Measurements from ENCODE around the gene ADCY5.

Gene ADCY5

DNA sequence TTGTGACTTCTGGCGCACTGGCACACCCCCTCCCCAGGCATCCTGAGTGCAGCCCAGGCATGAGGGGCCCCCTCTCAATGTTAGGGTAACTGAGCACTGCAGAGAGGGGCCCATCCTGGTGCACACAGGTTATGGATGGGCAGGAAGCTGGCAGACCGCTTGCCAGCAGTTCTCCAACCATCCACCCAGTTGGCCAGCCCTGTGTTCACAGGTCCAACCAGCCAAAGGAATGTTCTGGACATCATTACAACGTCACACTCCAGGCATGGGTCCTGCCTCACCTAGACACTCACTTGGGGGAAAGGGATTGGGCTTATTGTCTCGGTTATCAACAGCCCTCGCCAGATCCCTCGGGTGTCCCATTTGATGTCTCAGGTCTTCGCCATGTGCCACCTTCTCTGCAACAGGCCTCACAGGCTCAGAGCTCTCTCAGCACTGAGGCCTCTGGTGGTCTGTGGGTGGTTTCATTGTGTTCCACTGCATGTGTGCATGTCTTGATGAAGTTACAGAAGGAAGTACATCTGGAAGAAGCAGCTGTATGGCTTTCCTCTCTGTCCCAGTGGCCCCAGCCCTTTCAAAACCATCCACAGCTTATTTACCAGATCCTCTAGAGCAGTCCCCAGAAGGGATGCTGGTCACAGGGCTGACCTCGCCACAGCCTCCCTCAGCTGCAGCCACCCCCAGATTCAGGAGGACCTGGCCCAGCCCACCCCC lies 23.7 kb downstream of the ADCY5 start:
- no peak for DNase-seq

DNA sequence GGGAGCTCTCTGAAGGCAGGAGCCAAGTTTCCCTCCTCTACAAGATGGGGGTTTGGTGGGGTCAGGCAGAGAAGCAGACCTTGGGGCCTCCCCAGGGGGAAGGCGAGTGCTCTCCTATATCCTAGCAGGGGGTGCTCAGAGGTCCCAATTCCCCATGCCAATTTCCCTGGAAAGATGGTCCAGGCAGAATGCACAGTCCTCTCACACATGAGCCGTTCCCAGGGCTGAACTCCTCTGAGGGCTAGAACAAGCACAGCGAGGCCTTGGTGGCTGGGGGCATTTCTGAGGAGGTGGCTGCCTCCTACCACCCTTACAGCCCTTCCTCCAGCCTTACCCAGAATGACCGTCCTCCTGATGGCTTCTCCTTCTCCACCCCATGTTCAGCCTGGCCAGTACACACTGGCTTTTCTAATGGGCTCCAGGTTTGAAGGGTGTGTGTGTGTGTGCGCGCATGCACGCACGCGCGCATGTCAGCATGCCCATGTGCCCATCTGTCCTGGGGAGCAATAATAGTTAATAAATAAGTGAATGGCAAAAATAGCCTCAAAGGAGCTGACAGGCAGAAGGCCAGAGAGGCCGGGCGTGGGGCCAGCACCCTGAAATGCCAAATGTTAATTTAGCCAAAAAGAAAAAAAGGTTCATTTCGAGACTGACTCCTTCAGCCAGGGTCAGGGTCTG lies 24.4 kb downstream of the ADCY5 start:
- DNase-seq: no peak

DNA sequence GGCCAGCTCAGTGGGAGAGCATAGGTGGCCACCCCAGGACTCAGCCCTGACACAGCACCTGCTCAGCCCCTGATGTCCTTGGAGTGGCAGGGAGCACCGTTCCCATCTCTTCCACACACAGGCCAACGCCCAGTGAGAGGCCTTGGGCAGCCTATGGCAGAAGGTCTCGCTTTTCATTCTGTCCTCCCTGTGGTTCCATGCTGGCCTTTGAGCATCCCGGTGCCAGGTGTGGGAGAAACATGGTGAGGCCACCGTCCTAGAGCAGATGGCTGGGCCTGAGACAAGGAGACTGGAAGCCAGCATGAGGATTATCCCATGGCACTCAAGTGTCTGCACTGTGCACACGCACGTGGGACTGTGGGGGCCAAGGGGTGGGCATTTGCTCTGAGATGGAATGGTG lies 25.1 kb downstream of the ADCY5 start:
- no peak for DNase-seq

DNA sequence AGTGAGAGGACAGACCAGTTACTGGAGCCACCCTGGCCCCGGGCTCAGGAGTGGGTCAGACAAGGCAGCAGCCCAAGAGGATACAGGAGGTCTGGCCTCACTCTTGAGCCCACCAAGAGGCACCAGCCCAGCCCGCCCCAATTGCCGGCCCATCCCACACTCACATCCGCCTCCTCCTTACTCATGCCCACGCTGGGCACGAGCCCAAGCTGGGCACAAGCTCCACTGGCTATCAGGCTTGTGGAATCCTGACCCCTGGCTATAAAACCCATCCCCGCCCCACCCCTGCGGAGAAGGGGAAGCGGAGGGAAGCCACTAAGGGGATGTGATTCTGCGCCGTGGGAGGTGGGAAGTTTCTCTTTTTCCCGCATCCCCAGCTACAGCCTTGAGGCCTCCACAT lies 25.9 kb downstream of the ADCY5 start:
- no peak for DNase-seq

DNA sequence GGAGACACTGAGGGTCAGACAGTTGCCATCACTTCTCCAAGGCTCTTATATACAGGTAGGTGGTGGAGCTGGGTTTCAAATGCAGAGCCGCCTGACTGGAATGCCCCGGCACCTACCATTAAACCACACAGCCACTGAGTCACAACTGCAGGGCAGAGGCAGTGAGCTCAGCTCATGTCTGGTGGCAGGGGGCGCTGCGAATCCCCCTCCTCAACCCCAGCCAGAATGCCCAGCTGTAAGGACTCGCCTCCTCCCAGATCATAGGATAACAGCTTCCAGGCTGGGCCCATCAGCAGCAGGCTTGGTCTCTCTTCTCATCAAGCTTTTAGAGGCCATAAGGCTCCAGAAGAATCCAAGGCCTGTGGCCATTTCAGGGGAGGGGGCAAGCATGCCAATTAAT lies 26.4 kb downstream of the ADCY5 start:
- no peak for DNase-seq

DNA sequence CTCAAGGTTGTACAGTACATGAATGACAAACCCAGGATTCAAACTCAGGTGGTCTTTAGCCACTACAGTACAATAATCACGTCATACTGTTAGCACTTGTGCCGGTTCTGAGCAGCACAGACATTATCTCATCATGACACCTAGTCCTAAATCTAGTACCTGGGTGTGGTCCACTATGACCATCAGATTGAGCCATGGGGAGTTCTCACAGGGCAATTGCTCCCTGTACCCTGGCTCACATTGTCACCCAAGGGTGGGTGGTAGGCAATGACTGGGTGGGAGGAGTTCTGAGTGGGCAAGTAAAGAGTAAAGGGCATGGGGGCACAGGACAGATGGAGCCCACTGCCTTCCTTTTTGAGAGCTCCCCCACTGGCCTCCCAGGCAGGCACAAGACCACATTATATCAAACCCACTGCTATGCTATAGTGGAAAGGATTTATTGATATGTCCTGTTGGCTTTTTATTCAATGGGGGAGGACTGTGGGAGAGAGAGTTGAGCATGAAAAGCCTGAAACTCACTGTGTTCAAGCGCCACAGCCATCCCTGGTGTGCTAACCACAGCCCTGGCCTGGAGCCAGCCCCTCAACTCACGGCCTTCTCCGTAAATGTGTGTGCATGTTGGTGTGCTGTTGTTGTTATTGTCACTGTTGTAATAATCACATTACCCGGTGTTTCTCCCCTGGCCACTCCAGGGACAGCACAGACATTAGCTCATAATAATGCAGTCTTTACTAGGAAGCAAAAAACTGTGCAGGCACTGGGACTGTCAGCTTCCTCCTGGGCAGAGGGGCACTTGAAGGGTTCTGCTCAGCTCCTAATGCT lies 27.3 kb downstream of the ADCY5 start:
- no peak for DNase-seq

DNA sequence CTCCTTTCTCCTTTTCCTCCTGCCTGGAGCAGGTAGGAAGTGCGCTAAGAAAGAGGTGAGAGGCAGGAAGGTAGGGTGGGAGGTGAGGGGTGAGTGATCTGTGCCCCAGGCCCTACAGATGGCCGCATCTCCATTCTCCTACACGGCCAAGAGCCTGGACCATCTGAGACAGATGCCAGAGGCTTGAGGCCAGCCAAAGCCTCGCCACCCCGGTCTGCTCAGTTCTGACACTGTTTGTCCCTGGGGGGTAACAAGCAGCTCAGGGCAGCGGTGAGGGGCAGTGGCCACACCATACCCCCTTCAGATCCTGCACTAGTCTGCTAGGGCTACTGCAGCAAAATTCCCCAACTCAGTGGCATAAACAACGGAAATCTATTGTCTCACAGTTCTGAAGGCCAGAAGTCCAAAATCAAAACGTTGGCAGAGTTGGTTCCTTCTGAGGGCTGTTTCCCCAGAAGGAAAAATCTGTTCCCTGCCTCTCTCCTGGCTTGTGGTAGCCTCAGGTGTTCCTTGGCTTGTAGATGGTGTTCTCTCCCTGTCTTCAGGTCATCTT lies 28.4 kb downstream of the ADCY5 start:
- DNase-seq: no peak

DNA sequence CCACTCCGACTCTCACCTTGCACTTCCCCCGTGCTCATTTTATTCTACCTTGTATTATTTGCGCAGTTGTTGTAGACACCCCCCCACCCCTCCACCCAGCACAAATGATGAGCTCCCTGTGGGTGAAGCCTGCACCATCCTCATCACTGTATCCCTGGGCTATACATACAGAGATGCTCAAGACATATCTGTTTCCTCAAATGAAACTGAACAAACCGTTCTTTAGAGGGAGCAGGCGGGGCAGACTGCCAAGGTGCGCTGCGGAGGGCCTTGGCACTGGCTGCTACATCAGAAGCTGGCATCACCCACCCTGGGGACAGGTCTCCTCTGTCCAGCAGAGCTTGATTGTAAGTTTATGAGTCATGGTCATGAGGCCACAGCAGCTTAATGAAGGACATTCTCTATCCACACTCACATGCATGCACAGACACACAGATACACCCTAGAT lies 29.0 kb downstream of the ADCY5 start:
- no peak for DNase-seq

DNA sequence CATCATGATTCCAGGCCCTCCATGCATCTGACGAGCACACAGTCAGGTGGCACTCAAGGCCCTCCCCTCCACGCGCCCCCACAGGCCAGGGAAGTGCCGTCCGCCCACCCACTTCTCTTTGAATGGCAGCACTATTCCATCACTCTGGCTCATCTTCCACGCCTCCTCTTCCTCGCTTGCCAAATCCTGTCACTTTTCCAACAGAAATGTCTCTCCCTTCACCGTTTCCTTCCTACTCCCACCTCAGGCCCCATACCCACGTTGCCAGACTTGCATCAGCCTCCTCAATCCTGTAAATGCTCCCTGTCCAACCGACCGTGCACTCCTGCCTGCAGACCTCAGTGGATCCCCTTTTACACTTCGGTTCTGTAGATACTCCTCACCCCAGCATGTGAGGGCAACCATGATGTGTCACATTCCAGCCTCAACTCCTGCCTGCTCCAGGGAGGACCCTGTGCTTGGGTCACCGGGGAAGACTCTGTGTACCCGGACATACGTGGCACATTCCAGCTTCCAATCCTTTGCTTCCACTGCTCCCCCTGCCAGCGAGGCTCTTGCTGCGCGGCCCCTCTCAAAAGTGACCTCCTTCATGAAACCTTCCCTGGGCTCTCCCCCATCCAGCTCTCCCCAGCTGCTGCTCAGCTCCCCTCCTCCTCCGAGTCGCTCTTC lies 29.6 kb downstream of the ADCY5 start:
- DNase-seq: no peak

DNA sequence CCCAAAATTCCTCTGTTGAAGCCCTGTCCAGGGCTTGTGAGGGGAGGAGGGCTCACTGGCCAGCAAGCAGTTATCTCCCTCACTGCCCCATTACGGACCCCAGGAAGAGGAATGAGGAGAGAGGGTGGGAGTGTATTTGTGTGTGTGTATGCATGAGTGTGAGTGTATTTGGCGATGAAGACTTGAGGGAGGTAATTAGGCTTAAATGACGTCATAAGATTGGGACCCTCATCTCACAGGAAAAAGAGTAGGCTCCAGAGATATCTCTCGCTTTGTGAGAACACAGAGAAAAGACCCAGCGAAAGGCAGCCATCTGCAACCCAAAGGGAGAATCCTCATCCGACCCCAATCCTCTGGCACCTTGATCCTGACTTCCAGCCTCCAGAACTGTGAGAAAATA lies 32.2 kb downstream of the ADCY5 start:
- DNase-seq: no peak

DNA sequence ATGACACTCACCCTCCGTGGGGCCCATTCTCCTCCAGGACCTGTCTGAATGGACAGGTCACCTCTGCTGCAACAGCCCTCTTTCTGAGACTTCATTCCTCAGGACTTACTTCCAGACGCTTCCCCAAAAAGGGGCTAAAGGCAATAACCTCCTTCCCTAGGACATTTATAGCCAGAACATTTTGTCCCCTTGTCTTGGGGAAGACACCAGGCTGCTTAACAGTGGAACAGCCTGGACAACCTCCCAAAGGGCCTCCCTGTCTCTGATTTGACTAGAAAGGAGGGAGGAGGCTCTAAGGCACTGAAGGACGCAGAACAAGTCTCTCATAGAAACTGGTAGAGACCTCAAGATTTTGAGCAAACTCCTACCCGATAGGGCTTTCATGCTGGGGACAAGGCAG lies 32.7 kb downstream of the ADCY5 start:
- no peak for DNase-seq

DNA sequence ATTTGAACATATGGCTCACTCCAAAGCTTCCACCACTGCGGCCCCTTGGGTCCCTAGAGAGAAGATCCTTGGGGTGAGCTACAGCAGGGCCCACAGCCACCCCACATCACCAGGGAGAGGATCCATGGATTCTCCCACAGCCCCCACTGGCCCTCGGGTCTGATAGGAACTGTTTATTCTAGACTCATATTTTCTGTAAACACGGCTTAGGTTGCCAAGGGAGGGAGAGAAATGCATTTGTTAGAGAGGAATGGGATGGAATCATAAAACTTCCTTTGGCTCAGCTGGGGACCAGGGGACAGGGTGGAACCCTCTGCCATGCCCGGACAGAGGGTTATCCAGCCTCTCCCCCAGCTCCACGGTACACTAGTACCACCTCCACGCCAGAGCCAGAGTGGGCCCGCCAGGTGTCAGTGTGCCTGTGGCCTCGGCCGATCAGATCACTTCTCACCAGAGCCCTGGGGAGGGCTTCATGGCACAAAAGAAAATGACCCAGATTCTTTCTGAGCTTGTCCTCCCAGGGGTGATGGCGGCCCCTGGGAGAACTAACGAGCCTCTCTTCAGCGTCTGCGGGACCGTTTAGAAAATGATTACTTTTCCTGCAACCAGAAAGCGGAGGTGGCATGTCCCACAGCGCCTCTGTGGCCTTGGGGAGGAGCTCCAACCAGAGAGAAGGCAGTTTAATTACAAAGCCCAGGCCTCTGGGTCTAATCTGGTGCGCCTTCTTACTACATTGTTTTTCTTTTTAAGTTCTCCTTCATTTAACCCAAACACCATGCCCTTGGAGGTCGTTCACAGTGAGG lies 33.7 kb downstream of the ADCY5 start:
- no peak for DNase-seq

DNA sequence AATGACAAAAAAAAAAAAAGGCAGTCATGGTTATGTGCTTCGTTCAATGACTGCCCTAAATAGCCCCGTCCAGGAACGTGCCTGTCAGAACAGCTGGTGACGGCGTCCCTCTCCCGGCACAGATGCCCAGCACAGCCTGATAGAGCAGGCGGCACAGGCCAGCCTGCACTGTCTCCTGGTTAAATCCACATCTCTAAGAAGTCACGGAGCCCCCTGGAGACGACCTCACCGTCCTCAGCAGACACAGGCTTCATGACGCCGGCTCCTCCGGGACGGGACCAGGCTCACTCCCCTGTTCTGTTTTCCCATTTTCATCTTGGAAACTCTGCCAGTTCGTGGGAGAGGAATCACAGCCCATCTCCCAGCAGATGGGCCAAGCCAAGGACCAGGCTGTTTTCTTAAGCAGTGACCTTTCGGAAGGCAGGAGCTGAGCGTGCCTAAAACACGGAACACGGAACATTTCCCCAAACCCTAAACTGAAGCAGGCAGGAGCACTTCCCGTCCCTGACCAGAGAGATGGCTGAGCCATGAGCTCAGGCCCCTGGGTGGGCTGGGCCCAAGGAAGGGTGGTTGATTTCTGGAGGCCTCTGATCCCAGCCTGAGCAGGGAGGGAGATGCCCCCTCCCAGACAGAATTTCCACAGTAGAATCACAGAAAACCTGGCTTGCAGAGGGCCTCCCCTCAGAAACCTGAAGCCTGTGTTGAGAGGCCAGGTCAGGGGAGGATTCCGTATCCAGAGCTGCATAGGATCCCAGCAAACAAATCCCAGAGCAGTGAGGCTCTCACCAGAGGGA lies 35.9 kb downstream of the ADCY5 start:
- DNase-seq: no peak

DNA sequence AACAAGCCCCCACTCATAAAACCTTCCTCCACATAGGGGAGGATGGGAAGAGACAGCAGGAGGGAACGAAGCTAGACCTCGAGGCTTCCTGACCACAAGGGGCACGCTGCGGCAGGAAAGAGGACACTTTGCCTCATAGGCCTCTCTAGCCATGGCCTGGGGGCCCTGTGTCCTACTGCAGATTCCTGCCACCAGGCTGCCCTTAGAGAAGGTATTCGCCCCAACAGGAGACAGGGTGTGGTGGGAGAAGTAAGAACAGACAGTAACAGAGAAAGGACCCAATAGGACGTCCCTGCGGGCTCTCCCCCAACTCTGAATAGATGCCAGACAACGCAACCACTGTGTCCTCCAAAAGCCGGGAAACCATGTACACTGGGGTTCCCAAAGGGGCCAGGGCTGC lies 36.8 kb downstream of the ADCY5 start:
- DNase-seq: no peak

DNA sequence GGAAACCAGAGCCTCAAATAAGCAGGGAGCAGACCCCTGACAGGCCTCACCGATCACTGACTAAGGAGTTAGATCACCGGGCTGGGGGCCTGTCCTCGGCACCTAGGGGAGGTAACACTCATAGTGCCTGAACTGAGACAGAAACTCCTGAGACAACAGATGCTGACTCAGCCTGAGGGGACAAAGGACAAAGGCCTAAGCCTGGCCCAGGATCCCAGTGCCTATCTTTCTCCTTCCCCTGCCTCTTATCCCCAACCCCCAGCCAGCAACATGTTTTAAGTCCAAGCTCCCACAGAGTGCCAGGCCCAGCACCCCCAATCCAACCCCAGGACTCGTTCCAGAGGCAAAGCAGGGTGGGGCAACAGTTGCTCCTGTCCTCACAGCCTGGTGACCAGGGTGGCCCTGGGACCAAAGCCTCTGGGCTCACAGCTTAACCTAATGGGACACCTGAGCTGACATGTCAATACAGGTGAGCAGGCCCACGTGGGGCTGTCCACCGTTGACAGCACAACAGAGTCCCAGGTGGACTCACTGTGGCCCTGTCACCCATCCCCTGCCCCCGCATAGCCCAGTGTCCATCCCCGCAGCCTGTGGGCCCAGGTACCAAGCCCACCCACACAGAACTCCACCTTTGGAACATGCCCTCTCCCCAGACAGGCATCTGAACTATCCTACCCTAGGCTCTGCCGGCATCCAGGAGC lies 37.4 kb downstream of the ADCY5 start:
- no peak for DNase-seq

DNA sequence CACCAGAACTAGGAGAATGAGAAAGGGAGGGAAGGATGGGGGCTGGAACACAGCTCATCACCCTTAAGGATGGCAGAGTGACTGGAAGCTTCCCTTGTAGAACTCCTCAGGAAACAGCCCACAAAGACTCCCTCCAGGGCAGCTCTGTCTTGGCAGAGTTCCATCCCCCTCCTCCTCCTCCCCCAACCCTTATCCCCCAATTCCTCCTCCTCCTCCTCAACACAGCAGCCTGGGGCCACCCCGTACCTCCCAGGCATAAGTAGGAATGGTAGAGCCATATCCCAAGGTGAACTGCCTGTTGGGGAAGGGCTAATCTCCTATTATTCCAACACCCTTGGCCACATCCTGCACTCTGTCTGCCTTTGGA lies 38.8 kb downstream of the ADCY5 start:
- DNase-seq: no peak

DNA sequence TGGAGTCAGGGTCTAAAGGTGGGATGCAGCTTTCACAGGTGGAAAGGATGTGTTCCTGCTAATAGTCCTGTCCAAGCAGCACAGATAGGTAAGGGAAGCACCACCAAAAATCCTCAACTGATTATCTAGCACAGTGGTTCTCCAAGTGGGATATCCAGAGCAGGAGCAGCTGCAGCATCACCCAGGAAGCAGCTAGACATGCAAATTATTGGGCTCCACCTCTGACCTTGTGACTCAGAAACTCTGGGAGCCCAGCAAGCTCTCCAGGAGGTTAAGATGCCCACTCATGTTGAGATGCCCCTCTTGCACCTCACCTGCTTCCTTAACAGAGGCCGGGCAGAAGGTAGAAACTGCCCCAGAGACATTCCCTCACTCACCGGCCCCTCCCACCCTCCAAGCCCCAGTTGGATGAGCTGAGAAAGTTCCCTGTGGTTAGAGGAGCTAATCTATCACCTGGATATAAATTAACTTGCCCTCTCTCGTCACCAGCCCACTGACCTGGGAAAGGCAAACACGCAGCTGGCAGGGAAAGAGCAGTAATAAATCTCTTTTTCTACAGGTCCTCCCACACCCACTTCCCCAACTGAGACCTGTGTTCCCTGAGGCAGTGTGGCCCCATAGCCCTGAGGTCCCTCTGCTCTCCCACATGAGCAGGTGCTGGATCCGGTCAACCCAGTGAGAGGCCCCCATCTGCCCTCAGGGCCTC lies 39.3 kb downstream of the ADCY5 start:
- DNase-seq: no peak

DNA sequence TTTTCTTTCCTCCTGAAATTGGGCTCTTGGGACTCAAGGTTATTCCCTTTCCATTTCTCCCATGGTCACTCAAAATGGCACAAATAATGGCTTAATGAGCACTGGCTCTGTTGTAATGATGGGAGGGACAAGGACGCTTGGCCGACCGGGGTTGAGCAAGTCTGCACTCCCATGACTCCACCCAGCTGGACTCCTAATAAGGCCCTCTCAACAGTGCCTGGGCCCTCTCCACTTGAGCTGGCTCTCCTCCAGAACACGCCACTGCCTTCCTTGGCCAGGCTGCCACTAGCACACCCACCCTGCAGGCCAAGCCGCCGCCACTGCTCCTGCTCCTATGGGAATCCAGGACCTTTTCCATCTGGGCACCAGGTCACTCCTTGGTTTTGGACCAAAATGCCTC lies 42.3 kb downstream of the ADCY5 start:
- no peak for DNase-seq

DNA sequence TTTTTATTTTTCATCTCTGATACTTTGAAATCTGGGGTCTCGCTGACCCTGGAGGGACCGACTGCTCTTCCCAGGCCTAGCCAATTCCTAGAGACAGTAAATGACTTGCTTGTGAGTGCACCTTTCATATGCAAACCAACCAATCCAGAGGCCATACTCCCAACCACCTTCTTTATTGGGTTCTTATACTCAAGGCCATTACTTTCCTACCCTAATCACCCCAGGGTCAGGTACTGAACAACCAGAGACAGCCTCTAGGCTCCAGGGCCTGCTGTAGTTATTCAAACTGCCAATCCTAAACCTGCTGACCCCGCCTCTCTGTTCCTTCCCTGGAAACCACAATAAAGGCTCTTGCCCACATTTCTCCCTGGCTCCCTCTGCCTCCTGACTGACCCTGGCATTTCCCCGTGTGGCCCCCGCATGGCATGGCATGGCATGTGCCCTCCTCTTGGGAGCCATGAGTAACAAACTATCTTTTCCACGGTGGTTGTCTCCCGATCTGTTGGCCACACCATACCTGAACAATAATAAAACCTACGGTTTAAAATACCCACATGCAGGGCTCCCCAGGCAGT lies 42.9 kb downstream of the ADCY5 start:
- no peak for DNase-seq

DNA sequence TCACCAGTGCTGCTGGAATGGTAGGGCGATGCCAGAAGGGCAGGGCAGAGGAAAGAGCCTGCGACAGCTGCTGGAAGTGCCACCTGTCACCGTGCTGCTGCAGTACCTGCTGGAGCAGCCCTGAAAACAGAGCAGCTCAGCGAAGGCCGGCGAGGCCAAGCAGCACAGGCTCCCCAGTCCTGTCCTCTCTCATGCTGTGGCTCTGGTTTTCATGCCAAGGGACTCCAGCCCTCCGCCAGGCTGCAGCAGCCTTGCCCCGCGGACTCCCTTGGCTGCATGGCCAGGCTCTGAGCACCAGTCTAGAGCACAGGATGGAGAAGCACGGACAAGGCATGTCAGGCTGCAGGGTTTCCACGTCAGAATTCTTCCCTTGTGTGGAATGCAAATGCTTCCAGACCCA lies 43.9 kb downstream of the ADCY5 start:
- no peak for DNase-seq

Measured in activated naive CD4-positive, alpha-beta T cell (primary cell).